Activated CD8-positive, alpha-beta memory T cell treated with anti-CD3 and anti-CD28 coated beads for 1 hour (primary cell): ENCODE results near the gene USP10.

Source experiments
- DNase-seq, 2 donors: peaks; one replicate each; pipeline ENCODE4 v3.0.0-alpha.2; 2020; ENCODE audit warnings: low read depth in 1 of 2; ENCODE audit errors: extremely low read depth in 1 of 2

The USP10 gene

GRCh38 chr16:84699712-84700445, at the start of gene USP10:
USP10 (plus strand) TSS chr16:84700000; CDS start chr16:84700091, 91 bp downstream.
- DNase-seq, result peak; percentile 52 to 71

- DNase-seq, result no peak
Measured at GRCh38 chr16:84650062-84650991, 49.5 kb upstream of the USP10 start.

GRCh38 chr16:84652566-84652965, 47.2 kb upstream of the USP10 start:
- no peak for DNase-seq

GRCh38 chr16:84654238-84654637, 45.6 kb upstream of the USP10 start:
- DNase-seq, result no peak

- DNase-seq, result no peak
Measured at GRCh38 chr16:84654998-84655397, 44.8 kb upstream of the USP10 start.

- no peak for DNase-seq
Measured at GRCh38 chr16:84656649-84657048, 43.2 kb upstream of the USP10 start.

GRCh38 chr16:84657229-84657837, 42.5 kb upstream of the USP10 start:
- no peak for DNase-seq

GRCh38 chr16:84658690-84659089, 41.1 kb upstream of the USP10 start:
- no peak for DNase-seq

GRCh38 chr16:84659656-84660300, 40.0 kb upstream of the USP10 start:
- DNase-seq, result no peak

- no peak for DNase-seq
Measured at GRCh38 chr16:84660973-84661372, 38.8 kb upstream of the USP10 start.

- DNase-seq, result no peak
Measured at GRCh38 chr16:84661418-84662060, 38.3 kb upstream of the USP10 start.

GRCh38 chr16:84662471-84662870, 37.3 kb upstream of the USP10 start:
- DNase-seq, result no peak

GRCh38 chr16:84663433-84664101, 36.2 kb upstream of the USP10 start:
- no peak for DNase-seq

GRCh38 chr16:84665359-84665758, 34.4 kb upstream of the USP10 start:
- no peak for DNase-seq

- no peak for DNase-seq
Measured at GRCh38 chr16:84665843-84666242, 34.0 kb upstream of the USP10 start.

GRCh38 chr16:84667600-84668309, 32.0 kb upstream of the USP10 start:
- no peak for DNase-seq

GRCh38 chr16:84670063-84670462, 29.7 kb upstream of the USP10 start:
- no peak for DNase-seq

GRCh38 chr16:84672276-84673202, 27.3 kb upstream of the USP10 start:
- DNase-seq, result peak; percentile 57 to 75
